GM12874 (cell line): ENCODE results near the gene NT5DC2.

ENCODE experiments used
- CTCF ChIP-seq: IDR thresholded peaks from 2 replicates; pipeline ENCODE4 v1.5.1; 2011; ENCODE audit warnings: low read depth, mild to moderate bottlenecking, control low read depth, low read length, moderate library complexity; ENCODE audit not compliant: insufficient read depth

The NT5DC2 gene

GRCh38 chr3:52509753-52510328 is 23.8 kb downstream of the NT5DC2 start:
- peak; percentile 44 for TF ChIP-seq CTCF

- TF ChIP-seq CTCF, result no peak
These were observed 26.3 kb downstream of the NT5DC2 start for GRCh38 chr3:52507359-52507758.

GRCh38 chr3:52506266-52506966 is 27.2 kb downstream of the NT5DC2 start:
- no peak for TF ChIP-seq CTCF

GRCh38 chr3:52504977-52505376 is 28.7 kb downstream of the NT5DC2 start:
- TF ChIP-seq CTCF, result no peak

GRCh38 chr3:52503788-52504424 is 29.8 kb downstream of the NT5DC2 start:
- no peak for TF ChIP-seq CTCF

- TF ChIP-seq CTCF, result no peak
These were observed 30.8 kb downstream of the NT5DC2 start for GRCh38 chr3:52502808-52503350.

- TF ChIP-seq CTCF, result no peak
These were observed 31.7 kb downstream of the NT5DC2 start for GRCh38 chr3:52502001-52502400.
